ENCODE data around the gene NDUFAF4. TPM values are rescaled to one million over a fixed set of nuclear protein-coding genes. Genes with fewer than 3 reads are reported as not detected.

Gene NDUFAF4
- total and polyA plus RNA-seq, 2 of the 8 experiments (the other 6 are each of a cell fraction or from before 2014, with no cell fraction given), result 21.9 to 84.4 TPM

- TF ChIP-seq CHD7 (IDR thresholded peaks at IDR 0.05; ENCODE audit: insufficient replicate concordance, low read length), result no peak
- TF ChIP-seq RFX5 (IDR thresholded peaks at IDR 0.05; ENCODE audit: borderline replicate concordance, low read depth, low read length), result no peak
- TF ChIP-seq EZH2 (IDR thresholded peaks at IDR 0.05; ENCODE audit: low read depth, low read length, severe bottlenecking), result no peak
- no peak for TF ChIP-seq CHD1 (IDR thresholded peaks at IDR 0.05; ENCODE audit: low read depth, low read length)
- TF ChIP-seq KDM1A (IDR thresholded peaks at IDR 0.05; ENCODE audit: borderline replicate concordance, low read length), result no peak
- TF ChIP-seq SP2 (IDR thresholded peaks at IDR 0.05; ENCODE audit: low read length), result no peak
- TF ChIP-seq RXRA (IDR thresholded peaks at IDR 0.05; ENCODE audit: insufficient read depth, low read depth, low read length), result no peak
- no peak for TF ChIP-seq POLR2A (IDR thresholded peaks at IDR 0.05; ENCODE audit: control extremely low read depth in 1 of 2, low read depth in 2 of 2, low read length in 2 of 2)
- TF ChIP-seq ZNF274 (IDR thresholded peaks at IDR 0.05; ENCODE audit: borderline replicate concordance, extremely low read depth, low read length), result no peak
- no peak for TF ChIP-seq TBP (IDR thresholded peaks at IDR 0.05; ENCODE audit: low read depth, low read length)
- no peak for TF ChIP-seq SP1 (IDR thresholded peaks at IDR 0.05; ENCODE audit: low read depth, low read length)
- no peak for TF ChIP-seq SP4 (IDR thresholded peaks at IDR 0.05; ENCODE audit: low read length)
- no peak for TF ChIP-seq PHF8 (conservative IDR thresholded peaks at IDR 0.05; ENCODE audit: low read depth, low read length)
These were observed 1.8 kb upstream of the NDUFAF4 start (continued) for GRCh38 chr6:96899451-96899998.

All from H1 (cell line).